Effector memory CD8-positive, alpha-beta T cell (primary cell): ENCODE data around the gene PIK3R6.

Experiments
- ATAC-seq: fragments of 150-1000 bp; cut with Tn5 transposase; replicated peaks from 2 replicates; pipeline ENCODE4 v1.10.0; 2021; ENCODE audit warnings: mild to moderate bottlenecking, moderate library complexity
- DNase-seq, 3 experiments: peaks; one replicate each; pipeline ENCODE4 v3.0.0; 2021
- H3K27ac Mint-ChIP-seq, 2 donors: one replicate each; pipeline ENCODE4 v1.8.0; 2022; ENCODE audit warnings: mild to moderate bottlenecking in 2 of 2, mixed read lengths in 2 of 2, moderate library complexity in 2 of 2
- H3K27me3 Mint-ChIP-seq, 2 donors: one replicate each; pipeline ENCODE4 v1.8.0; 2022; ENCODE audit warnings: mixed read lengths in 2 of 2
- H3K36me3 Mint-ChIP-seq: one replicate; pipeline ENCODE4 v1.8.0; 2022; ENCODE audit warnings: mild to moderate bottlenecking, moderate library complexity, mixed read lengths; ENCODE audit not compliant: insufficient read depth
- H3K4me1 Mint-ChIP-seq, 2 donors: one replicate each; pipeline ENCODE4 v1.8.0; 2022; ENCODE audit warnings: low read depth in 2 of 2, mixed read lengths in 2 of 2
- H3K4me3 Mint-ChIP-seq, 2 donors: one replicate each; pipeline ENCODE4 v1.8.0; 2022; ENCODE audit warnings: mild to moderate bottlenecking in 2 of 2, mixed read lengths in 2 of 2, moderate library complexity in 2 of 2
- H3K9me3 Mint-ChIP-seq, 2 donors: one replicate each; pipeline ENCODE4 v1.8.0; 2022; ENCODE audit warnings: mixed read lengths in 2 of 2

Gene PIK3R6

GRCh38 chr17:8846768-8847211 is 20.7 kb downstream of the PIK3R6 start:
- ATAC-seq (peak; percentile 22), DNase-seq (no peak)
- Mint-ChIP-seq H3K27ac (no peak overlapping the region), H3K9me3 (no peaks in the 10 kb centered on the region), H3K4me1 (no peaks in the 10 kb centered on the region), H3K4me3 (no peak overlapping the region), H3K27me3 (peaks cover 0 to 4% of the 10 kb centered on the region in 2 donors), H3K36me3 (no peaks in the 10 kb centered on the region)

- ATAC-seq = no peak
- H3K27ac Mint-ChIP-seq = no peak overlapping the region
Measured at GRCh38 chr17:8844229-8845218, 22.9 kb downstream of the PIK3R6 start.

GRCh38 chr17:8843344-8843743 is 24.1 kb downstream of the PIK3R6 start:
- ATAC-seq (no peak), DNase-seq (no peak)
- Mint-ChIP-seq H3K9me3 (no peaks in the 10 kb centered on the region), H3K36me3 (no peaks in the 10 kb centered on the region), H3K27me3 (no peaks in the 10 kb centered on the region), H3K27ac (no peak overlapping the region), H3K4me1 (no peaks in the 10 kb centered on the region), H3K4me3 (no peak overlapping the region)

More at GRCh38 chr17:8844229-8845218, 22.9 kb downstream of the PIK3R6 start:
- H3K9me3 Mint-ChIP-seq = no peaks in the 10 kb centered on the region
- H3K27me3 Mint-ChIP-seq = no peaks in the 10 kb centered on the region
- H3K36me3 Mint-ChIP-seq = no peaks in the 10 kb centered on the region
- DNase-seq = no peak
- no peak overlapping the region for H3K4me3 Mint-ChIP-seq
- H3K4me1 Mint-ChIP-seq = no peaks in the 10 kb centered on the region

GRCh38 chr17:8841844-8842243 is 25.6 kb downstream of the PIK3R6 start:
- Mint-ChIP-seq H3K4me1 (no peaks in the 10 kb centered on the region), H3K27me3 (peaks cover 0 to 10% of the 10 kb centered on the region in 2 donors), H3K4me3 (no peak overlapping the region), H3K9me3 (no peaks in the 10 kb centered on the region), H3K27ac (no peak overlapping the region), H3K36me3 (no peaks in the 10 kb centered on the region)
- ATAC-seq (no peak), DNase-seq (no peak)

GRCh38 chr17:8839410-8839935 is 28.0 kb downstream of the PIK3R6 start:
- Mint-ChIP-seq H3K27me3 (peaks cover 0 to 10% of the 10 kb centered on the region in 2 donors), H3K4me3 (no peak overlapping the region), H3K27ac (no peak overlapping the region), H3K9me3 (peaks cover 0 to 1% of the 10 kb centered on the region in 2 donors), H3K36me3 (no peaks in the 10 kb centered on the region), H3K4me1 (peaks cover 0 to 2% of the 10 kb centered on the region in 2 donors)
- no peak for DNase-seq
- ATAC-seq = no peak

GRCh38 chr17:8838551-8839095 is 28.9 kb downstream of the PIK3R6 start:
- Mint-ChIP-seq H3K27ac (no peak overlapping the region), H3K4me3 (no peak overlapping the region), H3K9me3 (peaks cover 0 to 1% of the 10 kb centered on the region in 2 donors), H3K27me3 (peaks cover 0 to 10% of the 10 kb centered on the region in 2 donors), H3K36me3 (no peaks in the 10 kb centered on the region), H3K4me1 (peaks cover 0 to 2% of the 10 kb centered on the region in 2 donors)
- ATAC-seq = no peak
- no peak for DNase-seq

- peaks cover 0 to 1% of the 10 kb centered on the region in 2 donors for H3K9me3 Mint-ChIP-seq
- H3K4me3 Mint-ChIP-seq = no peak overlapping the region
- H3K36me3 Mint-ChIP-seq = no peaks in the 10 kb centered on the region
- H3K27ac Mint-ChIP-seq = no peak overlapping the region
- H3K4me1 Mint-ChIP-seq = peaks cover 0 to 2% of the 10 kb centered on the region in 2 donors
- H3K27me3 Mint-ChIP-seq = peaks cover 0 to 10% of the 10 kb centered on the region in 2 donors
- DNase-seq = no peak
- ATAC-seq = no peak
Measured at GRCh38 chr17:8837563-8838075, 29.9 kb downstream of the PIK3R6 start.

- H3K4me3 Mint-ChIP-seq = no peak overlapping the region
- no peak for DNase-seq
- H3K36me3 Mint-ChIP-seq = no peaks in the 10 kb centered on the region
- no peak for ATAC-seq
- peaks cover 0 to 2% of the 10 kb centered on the region in 2 donors for H3K4me1 Mint-ChIP-seq
- peaks cover 0 to 1% of the 10 kb centered on the region in 2 donors for H3K9me3 Mint-ChIP-seq
- no peak overlapping the region for H3K27ac Mint-ChIP-seq
- peaks cover 0 to 10% of the 10 kb centered on the region in 2 donors for H3K27me3 Mint-ChIP-seq
Measured at GRCh38 chr17:8836821-8837562, 30.5 kb downstream of the PIK3R6 start.

GRCh38 chr17:8835631-8836364 is 31.7 kb downstream of the PIK3R6 start:
- Mint-ChIP-seq H3K27me3 (peaks cover 0 to 10% of the 10 kb centered on the region in 2 donors), H3K4me3 (no peak overlapping the region), H3K4me1 (peaks cover 0 to 2% of the 10 kb centered on the region in 2 donors), H3K9me3 (peaks cover 0 to 1% of the 10 kb centered on the region in 2 donors), H3K36me3 (no peaks in the 10 kb centered on the region), H3K27ac (no peak overlapping the region)
- ATAC-seq (no peak), DNase-seq (no peak)

- peaks cover 0 to 2% of the 10 kb centered on the region in 2 donors for H3K4me1 Mint-ChIP-seq
- H3K36me3 Mint-ChIP-seq = no peaks in the 10 kb centered on the region
- DNase-seq = no peak
- ATAC-seq = no peak
- peaks cover 0 to 10% of the 10 kb centered on the region in 2 donors for H3K27me3 Mint-ChIP-seq
- H3K27ac Mint-ChIP-seq = no peak overlapping the region
- H3K4me3 Mint-ChIP-seq = no peak overlapping the region
- peaks cover 0 to 1% of the 10 kb centered on the region in 2 donors for H3K9me3 Mint-ChIP-seq
Measured at GRCh38 chr17:8835106-8835505, 32.4 kb downstream of the PIK3R6 start.

GRCh38 chr17:8832711-8833352 is 34.6 kb downstream of the PIK3R6 start:
- Mint-ChIP-seq H3K36me3 (no peaks in the 10 kb centered on the region), H3K27me3 (peaks cover 0 to 10% of the 10 kb centered on the region in 2 donors), H3K27ac (no peak overlapping the region), H3K4me1 (peaks cover 0 to 2% of the 10 kb centered on the region in 2 donors), H3K9me3 (peaks cover 0 to 1% of the 10 kb centered on the region in 2 donors), H3K4me3 (no peak overlapping the region)
- ATAC-seq = no peak
- no peak for DNase-seq

GRCh38 chr17:8831234-8831849 is 36.1 kb downstream of the PIK3R6 start:
- Mint-ChIP-seq H3K36me3 (no peaks in the 10 kb centered on the region), H3K4me3 (no peak overlapping the region), H3K9me3 (peaks cover 0 to 1% of the 10 kb centered on the region in 2 donors), H3K27me3 (no peaks in the 10 kb centered on the region), H3K27ac (no peak overlapping the region), H3K4me1 (peaks cover 0 to 2% of the 10 kb centered on the region in 2 donors)
- no peak for ATAC-seq
- no peak for DNase-seq
